SK-N-SH (cell line): ENCODE measurements around the gene SLC44A5. TPM values are rescaled to one million over a fixed set of nuclear protein-coding genes. Genes with fewer than 3 reads are reported as not detected.

Experiments used
- CTCF ChIA-PET: fragments of 300-600, 350-600 bp; formaldehyde crosslinking; extraction: SDS; loops from one replicate; lab custom pipeline; 2021; lab: Yijun Ruan, JAX
- POLR2A ChIA-PET: fragments of 350-600 bp; sonication (Branson Sonifier 250); formaldehyde crosslinking; extraction: SDS; loops from one replicate; lab custom pipeline; 2020; ENCODE audit warnings: antibody characterized with exemption, inconsistent platforms; lab: Yijun Ruan, JAX
- DNase-seq: peaks from one replicate; pipeline ENCODE4 v3.0.0; 2012
- H2AFZ ChIP-seq: fragments of 200-600 bp; sonication (generic); 2 replicates; pipeline ENCODE4 v1.8.1; 2016; ENCODE audit warnings: antibody characterized with exemption, mild to moderate bottlenecking, low read depth
- H3F3A ChIP-seq: fragments of 200-600 bp; sonication (generic); replicated peaks from 2 replicates; pipeline ENCODE3; 2016; ENCODE audit warnings: antibody characterized with exemption, mild to moderate bottlenecking; ENCODE audit not compliant: insufficient read depth
- H3K27ac ChIP-seq, 2 experiments: fragments of 200-500 bp in 1 of 2; fragments of 200-600 bp in 1 of 2; sonication (Bioruptor generic) in 1 of 2; sonication (generic), shearing (Covaris generic) in 1 of 2; 2 replicates each; pipeline versions ENCODE4 v1.5.1 to v1.6.1; 2014 to 2016; ENCODE audit warnings: low read depth in 2 of 2, inconsistent platforms in 1 of 2, low read length in 1 of 2, mild to moderate bottlenecking in 1 of 2, mixed read lengths in 1 of 2
- H3K27me3 ChIP-seq: fragments of 200-600 bp; sonication (generic), shearing (Covaris generic); 2 replicates; pipeline ENCODE4 v1.6.1; 2016; ENCODE audit warnings: mixed run types; ENCODE audit not compliant: insufficient read depth
- H3K36me3 ChIP-seq, 2 experiments: fragments of 200-500 bp in 1 of 2; fragments of 200-600 bp in 1 of 2; sonication (Bioruptor generic) in 1 of 2; sonication (generic) in 1 of 2; replicated peaks in 1 of 2; 2 replicates each; pipeline versions ENCODE3 to v1.5.1; 2014 to 2016; ENCODE audit warnings: low read length in 1 of 2, mild to moderate bottlenecking in 1 of 2; ENCODE audit not compliant: insufficient read depth in 2 of 2, control insufficient read depth in 1 of 2
- H3K4me1 ChIP-seq, 2 experiments: fragments of 200-500 bp in 1 of 2; fragments of 200-600 bp in 1 of 2; sonication (Bioruptor generic) in 1 of 2; sonication (generic), shearing (Covaris generic) in 1 of 2; 2 replicates each; pipeline versions ENCODE4 v1.5.1 to v1.6.1; 2014 to 2016; ENCODE audit warnings: low read depth in 1 of 2, low read length in 1 of 2, mixed run types in 1 of 2; ENCODE audit not compliant: insufficient read depth in 2 of 2, control insufficient read depth in 1 of 2
- H3K4me2 ChIP-seq: fragments of 200-600 bp; sonication (generic), shearing (Covaris generic); 2 replicates; pipeline ENCODE4 v1.6.1; 2017; ENCODE audit warnings: mixed run types
- H3K4me3 ChIP-seq, 2 experiments: fragments of 200-500 bp in 1 of 2; fragments of 200-600 bp in 1 of 2; sonication (Bioruptor generic) in 1 of 2; sonication (generic), shearing (Covaris generic) in 1 of 2; 2 replicates each; pipeline versions ENCODE4 v1.5.1 to v1.8.1; 2014 to 2016; ENCODE audit warnings: low read depth in 2 of 2, inconsistent platforms in 1 of 2, low read length in 1 of 2, mild to moderate bottlenecking in 1 of 2, mixed read lengths in 1 of 2, moderate library complexity in 1 of 2
- H3K79me2 ChIP-seq: fragments of 200-600 bp; sonication (generic); 2 replicates; pipeline ENCODE4 v1.8.1; 2017; ENCODE audit warnings: mild to moderate bottlenecking; ENCODE audit not compliant: insufficient read depth
- H3K9ac ChIP-seq: fragments of 200-600 bp; sonication (generic); 2 replicates; pipeline ENCODE4 v1.6.1; 2017; ENCODE audit warnings: mixed run types
- H3K9me2 ChIP-seq: fragments of 200-600 bp; sonication (generic); 2 replicates; pipeline ENCODE4 v1.6.1; 2017; ENCODE audit warnings: mixed run types
- H3K9me3 ChIP-seq: fragments of 200-600 bp; sonication (generic); 2 replicates; pipeline ENCODE4 v1.6.1; 2017; ENCODE audit warnings: mixed run types, mild to moderate bottlenecking, moderate library complexity
- H4K20me1 ChIP-seq: fragments of 200-600 bp; sonication (generic); 2 replicates; pipeline ENCODE4 v1.6.1; 2017; ENCODE audit warnings: mild to moderate bottlenecking, mixed run types; ENCODE audit not compliant: insufficient read depth
- ELF1 ChIP-seq: IDR thresholded peaks from 2 replicates; pipeline ENCODE4 v1.4.0; 2012
- EZH2phosphoT487 ChIP-seq: fragments of 200-600 bp; sonication (generic); IDR thresholded peaks from 2 replicates; pipeline ENCODE4 v1.6.1; 2017; ENCODE audit warnings: low read depth, mixed run types, mild to moderate bottlenecking, antibody characterized with exemption, moderate library complexity, borderline replicate concordance
- FOSL2 ChIP-seq: IDR thresholded peaks from 2 replicates; pipeline ENCODE4 v1.4.0; 2012; ENCODE audit warnings: low read depth, mild to moderate bottlenecking, moderate library complexity, borderline replicate concordance
- JUND ChIP-seq: IDR thresholded peaks from 2 replicates; pipeline ENCODE4 v1.4.0; 2012
- MXI1 ChIP-seq: IDR thresholded peaks from 2 replicates; pipeline ENCODE4 v1.6.1; 2012; ENCODE audit warnings: mild to moderate bottlenecking, low read depth, low read length, improper control_type of control experiment
- NRF1 ChIP-seq: IDR thresholded peaks from 2 replicates; pipeline ENCODE4 v1.6.1; 2012; ENCODE audit warnings: low read depth, mild to moderate bottlenecking, low read length
- RAD21 ChIP-seq: IDR thresholded peaks from 2 replicates; pipeline ENCODE4 v1.6.1; 2012; ENCODE audit warnings: mild to moderate bottlenecking, low read length
- RXRA ChIP-seq: IDR thresholded peaks from 2 replicates; pipeline ENCODE4 v1.4.0; 2012; ENCODE audit warnings: low read depth, mild to moderate bottlenecking, borderline replicate concordance
- TCF12 ChIP-seq: IDR thresholded peaks from 2 replicates; pipeline ENCODE4 v1.4.0; 2012
- TEAD4 ChIP-seq: IDR thresholded peaks from 2 replicates; pipeline ENCODE4 v1.4.0; 2012; ENCODE audit warnings: mild to moderate bottlenecking, borderline replicate concordance; ENCODE audit not compliant: insufficient read depth
- WGBS: methylation state at CpG from one replicate; pipeline ENCODE4 v1.1.6; 2017; ENCODE audit warnings: low lambda C conversion rate; 5-methylcytosine and 5-hydroxymethylcytosine counted together
- polyA plus RNA-seq, 3 experiments: library from polyadenylated mRNA; depleted of rRNA; stranded (reverse); fragments of >200 nt; gene quantifications; 2 replicates each; pipeline ENCODE4 v1.2.3, GENCODE V29; 2012
- TF ChIP-seq, protein P1 (sequence below): IDR thresholded peaks from 2 replicates; pipeline ENCODE4 v1.6.1; 2012; ENCODE audit warnings: mild to moderate bottlenecking, low read depth, low read length, moderate library complexity
- TF ChIP-seq, protein P2 (sequence below): fragments of 150-350 bp; IDR thresholded peaks from 2 replicates; pipeline ENCODE4 v1.6.1; 2017; ENCODE audit warnings: antibody characterized with exemption, low read length, low read depth, borderline replicate concordance

Gene SLC44A5
- polyA plus RNA-seq, 1 of the 3 experiments (the other 2 are of a cell fraction), result 4.9 TPM

DNA sequence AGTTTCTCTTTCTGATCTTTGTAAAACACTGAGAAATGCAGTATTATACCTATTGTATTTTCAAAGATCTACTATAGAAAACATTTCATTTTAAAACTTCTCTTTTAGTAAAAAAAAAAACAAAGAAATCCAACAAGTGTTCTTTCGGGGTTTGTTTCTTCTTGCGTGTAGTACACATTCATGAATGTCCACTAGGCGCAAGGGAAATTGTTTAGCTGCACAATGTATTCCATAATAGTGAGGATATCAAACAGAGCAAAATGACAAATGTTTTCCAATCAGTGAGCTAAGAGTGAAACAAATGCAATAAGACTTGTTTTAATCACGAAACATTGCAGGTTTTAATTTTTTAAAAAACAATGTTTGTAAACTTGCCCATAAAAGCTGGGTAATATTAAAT lies 408.2 kb downstream of the SLC44A5 start:
- Histone ChIP-seq H3K27ac (no peak overlapping the region), H3F3A (peaks cover 4% of the 10 kb centered on the region), H3K9ac (no peak overlapping the region), H3K27me3 (no peaks in the 10 kb centered on the region; the same call in 1 of the 2 replicates), H4K20me1 (no peaks in the 10 kb centered on the region), H3K4me1 (no peaks in the 10 kb centered on the region), H3K4me3 (no peak overlapping the region), H3K9me2 (no peaks in the 10 kb centered on the region; the same call in 1 of the 2 replicates), H2AFZ (no peak overlapping the region), H3K36me3 (no peaks in the 10 kb centered on the region), H3K9me3 (no peaks in the 10 kb centered on the region), H3K4me2 (no peak overlapping the region), H3K79me2 (no peaks in the 10 kb centered on the region)
- POLR2A ChIA-PET, result no interaction called here
- no peak for DNase-seq
- no peak for TF ChIP-seq TCF12
- TF ChIP-seq, protein P1, sequence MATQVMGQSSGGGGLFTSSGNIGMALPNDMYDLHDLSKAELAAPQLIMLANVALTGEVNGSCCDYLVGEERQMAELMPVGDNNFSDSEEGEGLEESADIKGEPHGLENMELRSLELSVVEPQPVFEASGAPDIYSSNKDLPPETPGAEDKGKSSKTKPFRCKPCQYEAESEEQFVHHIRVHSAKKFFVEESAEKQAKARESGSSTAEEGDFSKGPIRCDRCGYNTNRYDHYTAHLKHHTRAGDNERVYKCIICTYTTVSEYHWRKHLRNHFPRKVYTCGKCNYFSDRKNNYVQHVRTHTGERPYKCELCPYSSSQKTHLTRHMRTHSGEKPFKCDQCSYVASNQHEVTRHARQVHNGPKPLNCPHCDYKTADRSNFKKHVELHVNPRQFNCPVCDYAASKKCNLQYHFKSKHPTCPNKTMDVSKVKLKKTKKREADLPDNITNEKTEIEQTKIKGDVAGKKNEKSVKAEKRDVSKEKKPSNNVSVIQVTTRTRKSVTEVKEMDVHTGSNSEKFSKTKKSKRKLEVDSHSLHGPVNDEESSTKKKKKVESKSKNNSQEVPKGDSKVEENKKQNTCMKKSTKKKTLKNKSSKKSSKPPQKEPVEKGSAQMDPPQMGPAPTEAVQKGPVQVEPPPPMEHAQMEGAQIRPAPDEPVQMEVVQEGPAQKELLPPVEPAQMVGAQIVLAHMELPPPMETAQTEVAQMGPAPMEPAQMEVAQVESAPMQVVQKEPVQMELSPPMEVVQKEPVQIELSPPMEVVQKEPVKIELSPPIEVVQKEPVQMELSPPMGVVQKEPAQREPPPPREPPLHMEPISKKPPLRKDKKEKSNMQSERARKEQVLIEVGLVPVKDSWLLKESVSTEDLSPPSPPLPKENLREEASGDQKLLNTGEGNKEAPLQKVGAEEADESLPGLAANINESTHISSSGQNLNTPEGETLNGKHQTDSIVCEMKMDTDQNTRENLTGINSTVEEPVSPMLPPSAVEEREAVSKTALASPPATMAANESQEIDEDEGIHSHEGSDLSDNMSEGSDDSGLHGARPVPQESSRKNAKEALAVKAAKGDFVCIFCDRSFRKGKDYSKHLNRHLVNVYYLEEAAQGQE, result no peak
- TF ChIP-seq EZH2phosphoT487, result no peak
- CTCF ChIA-PET, result interaction anchor here (0.7 to 5.7 kb wide), 41 partner anchors 8 to 584 kb away, joined by 3 to 79 read pairs (median 4); partner anchors contain the start of gene LHX8
- 93% methylated on average over 4 of the region's 4 CpGs for WGBS

DNA sequence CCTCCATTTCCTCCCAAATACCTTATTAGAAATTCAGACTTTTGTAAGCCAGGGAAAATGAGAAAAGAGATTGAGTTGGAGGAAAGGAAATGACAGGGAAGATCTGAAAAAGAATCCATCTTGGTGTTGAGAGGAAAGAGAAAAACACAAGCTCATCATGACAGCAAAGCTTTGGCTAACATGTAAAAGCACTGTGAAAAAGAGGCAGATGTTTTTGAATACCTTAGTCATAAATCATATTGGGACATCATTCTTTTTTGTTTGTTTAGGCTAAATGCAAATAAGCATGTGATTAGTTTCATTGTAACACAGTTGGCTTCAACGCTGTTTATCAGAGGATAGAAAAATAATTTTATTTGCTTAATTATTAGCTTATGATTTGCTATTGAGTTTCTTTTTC lies 412.2 kb downstream of the SLC44A5 start:
- Histone ChIP-seq H2AFZ (no peak overlapping the region), H3K27ac (no peak overlapping the region), H3K79me2 (no peaks in the 10 kb centered on the region), H4K20me1 (no peaks in the 10 kb centered on the region), H3K36me3 (no peaks in the 10 kb centered on the region), H3K27me3 (no peaks in the 10 kb centered on the region; the same call in 1 of the 2 replicates), H3K9me3 (no peaks in the 10 kb centered on the region), H3K4me2 (no peak overlapping the region), H3K4me3 (no peak overlapping the region), H3F3A (no peaks in the 10 kb centered on the region), H3K4me1 (no peaks in the 10 kb centered on the region; a peak in 1 of 4 replicates), H3K9ac (no peak overlapping the region), H3K9me2 (no peaks in the 10 kb centered on the region; the same call in 1 of the 2 replicates)
- 69% methylated on average over 1 of the region's 1 CpG for whole genome bisulfite sequencing
- ChIA-PET POLR2A (no interaction called here), CTCF (interaction anchor here (1.9 kb wide), 1 partner anchor 427 kb away, joined by 12 read pairs; no protein-coding TSS in a partner anchor)
- DNase-seq, result no peak
- TF ChIP-seq RXRA, result no peak
- no peak for TF ChIP-seq JUND
- no peak for TF ChIP-seq NRF1
- no peak for TF ChIP-seq RAD21
- TF ChIP-seq, protein P2, sequence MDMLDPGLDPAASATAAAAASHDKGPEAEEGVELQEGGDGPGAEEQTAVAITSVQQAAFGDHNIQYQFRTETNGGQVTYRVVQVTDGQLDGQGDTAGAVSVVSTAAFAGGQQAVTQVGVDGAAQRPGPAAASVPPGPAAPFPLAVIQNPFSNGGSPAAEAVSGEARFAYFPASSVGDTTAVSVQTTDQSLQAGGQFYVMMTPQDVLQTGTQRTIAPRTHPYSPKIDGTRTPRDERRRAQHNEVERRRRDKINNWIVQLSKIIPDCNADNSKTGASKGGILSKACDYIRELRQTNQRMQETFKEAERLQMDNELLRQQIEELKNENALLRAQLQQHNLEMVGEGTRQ, result no peak
- TF ChIP-seq EZH2phosphoT487, result no peak
- TF ChIP-seq FOSL2, result no peak
- no peak for TF ChIP-seq ELF1
- TF ChIP-seq TEAD4, result no peak
- no peak for TF ChIP-seq MXI1
